ENCODE results near the gene TRABD. TPM values are rescaled to one million over a fixed set of nuclear protein-coding genes. Genes with fewer than 3 reads are reported as not detected.
A peak's percentile ranks its signal among the peaks of the same experiment; 100 is the strongest.

Gene TRABD
- total RNA-seq, 2 donors from 2014 or later: 43.6 to 116 TPM

- no peaks in the 10 kb centered on the region for H3K27me3 ChIP-seq
- H3K4me3 ChIP-seq: no peak overlapping the region
- DNase-seq: peak; percentile 77
- no peaks in the 10 kb centered on the region for H3K36me3 ChIP-seq
- H3K9ac ChIP-seq (ENCODE audit: low read depth in 2 of 2, low read length in 2 of 2): no peak overlapping the region
- H3K27ac ChIP-seq: no peak overlapping the region
- no peaks in the 10 kb centered on the region for H3K9me3 ChIP-seq
- H3K4me1 ChIP-seq: no peaks in the 10 kb centered on the region
- intact Hi-C loops (cut with DNase I): no loop called here
- TF ChIP-seq CTCF (IDR thresholded peaks at IDR 0.05): no peak
Measured at GRCh38 chr22:50157709-50158375, 27.9 kb upstream of the TRABD start.

GRCh38 chr22:50160947-50161346, 24.8 kb upstream of the TRABD start:
- no peaks in the 10 kb centered on the region for H3K36me3 ChIP-seq
- no peak for TF ChIP-seq CTCF (IDR thresholded peaks at IDR 0.05)
- DNase-seq: no peak
- H3K27ac ChIP-seq: no peak overlapping the region
- no peaks in the 10 kb centered on the region for H3K4me1 ChIP-seq
- intact Hi-C loops (cut with DNase I): no loop called here
- no peak overlapping the region for H3K4me3 ChIP-seq
- no peak overlapping the region for H3K9ac ChIP-seq (ENCODE audit: low read depth in 2 of 2, low read length in 2 of 2)
- no peaks in the 10 kb centered on the region for H3K27me3 ChIP-seq
- H3K9me3 ChIP-seq: no peaks in the 10 kb centered on the region

GRCh38 chr22:50161508-50162390, 24.0 kb upstream of the TRABD start:
- Histone ChIP-seq H3K27ac (no peak overlapping the region), H3K4me1 (no peaks in the 10 kb centered on the region), H3K27me3 (no peaks in the 10 kb centered on the region), H3K9me3 (no peaks in the 10 kb centered on the region), H3K36me3 (no peaks in the 10 kb centered on the region), H3K9ac (ENCODE audit: low read depth in 2 of 2, low read length in 2 of 2) (no peak overlapping the region), H3K4me3 (no peak overlapping the region)
- no peak for DNase-seq
- TF ChIP-seq CTCF (IDR thresholded peaks at IDR 0.05): no peak
- intact Hi-C loops (cut with DNase I): no loop called here

GRCh38 chr22:50162391-50162956, 23.2 kb upstream of the TRABD start:
- no peak overlapping the region for H3K9ac ChIP-seq (ENCODE audit: low read depth in 2 of 2, low read length in 2 of 2)
- intact Hi-C loops (cut with DNase I): no loop called here
- H3K4me1 ChIP-seq: no peaks in the 10 kb centered on the region
- no peak for DNase-seq
- no peaks in the 10 kb centered on the region for H3K36me3 ChIP-seq
- H3K27me3 ChIP-seq: no peaks in the 10 kb centered on the region
- H3K9me3 ChIP-seq: no peaks in the 10 kb centered on the region
- no peak overlapping the region for H3K27ac ChIP-seq
- H3K4me3 ChIP-seq: no peak overlapping the region
- TF ChIP-seq CTCF (IDR thresholded peaks at IDR 0.05): no peak

GRCh38 chr22:50165436-50166123, 20.1 kb upstream of the TRABD start:
- Histone ChIP-seq H3K9ac (ENCODE audit: low read depth in 2 of 2, low read length in 2 of 2) (no peak overlapping the region), H3K9me3 (no peaks in the 10 kb centered on the region), H3K27me3 (peaks cover 13% of the 10 kb centered on the region), H3K4me3 (no peak overlapping the region), H3K4me1 (no peaks in the 10 kb centered on the region), H3K27ac (no peak overlapping the region), H3K36me3 (no peaks in the 10 kb centered on the region)
- no peak for TF ChIP-seq CTCF (IDR thresholded peaks at IDR 0.05)
- DNase-seq: no peak
- intact Hi-C loops (cut with DNase I): no loop called here
